OCI-LY3 (cell line): ENCODE measurements around the gene SULT1A3.

Experiments
- EZH2phosphoT487 ChIP-seq: fragments of 200-600 bp; shearing (Covaris generic); IDR thresholded peaks from 2 replicates; pipeline ENCODE4 v1.6.1; 2018; ENCODE audit warnings: antibody characterized with exemption, mixed run types, low read depth
- TF ChIP-seq, protein P1 (sequence below): fragments of 200-600, 300-600 bp; sonication (generic); IDR thresholded peaks from 2 replicates; pipeline ENCODE4 v1.5.1; 2014; ENCODE audit warnings: antibody characterized with exemption, low read length, low read depth

DNA sequence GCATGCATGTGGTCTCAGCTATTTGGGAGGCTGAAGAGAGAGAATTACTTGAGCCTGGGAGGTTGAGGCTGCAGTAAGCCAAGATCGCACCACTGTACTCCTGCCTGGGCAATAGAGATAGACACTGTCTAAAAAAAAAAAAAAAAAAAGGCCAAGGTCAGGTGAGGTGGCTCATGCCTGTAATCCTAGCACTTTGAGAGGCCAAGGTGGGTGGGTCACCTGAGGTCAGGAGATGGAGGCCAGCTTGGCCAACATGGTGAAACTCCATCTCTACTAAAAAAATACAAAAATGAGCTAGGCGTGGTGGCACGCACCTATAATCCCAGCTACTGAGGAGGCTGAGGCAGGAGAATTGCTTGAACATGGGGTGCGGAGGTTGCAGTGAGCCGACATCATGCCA, 43.9 kb upstream of the SULT1A3 start:
- TF ChIP-seq, protein P1, sequence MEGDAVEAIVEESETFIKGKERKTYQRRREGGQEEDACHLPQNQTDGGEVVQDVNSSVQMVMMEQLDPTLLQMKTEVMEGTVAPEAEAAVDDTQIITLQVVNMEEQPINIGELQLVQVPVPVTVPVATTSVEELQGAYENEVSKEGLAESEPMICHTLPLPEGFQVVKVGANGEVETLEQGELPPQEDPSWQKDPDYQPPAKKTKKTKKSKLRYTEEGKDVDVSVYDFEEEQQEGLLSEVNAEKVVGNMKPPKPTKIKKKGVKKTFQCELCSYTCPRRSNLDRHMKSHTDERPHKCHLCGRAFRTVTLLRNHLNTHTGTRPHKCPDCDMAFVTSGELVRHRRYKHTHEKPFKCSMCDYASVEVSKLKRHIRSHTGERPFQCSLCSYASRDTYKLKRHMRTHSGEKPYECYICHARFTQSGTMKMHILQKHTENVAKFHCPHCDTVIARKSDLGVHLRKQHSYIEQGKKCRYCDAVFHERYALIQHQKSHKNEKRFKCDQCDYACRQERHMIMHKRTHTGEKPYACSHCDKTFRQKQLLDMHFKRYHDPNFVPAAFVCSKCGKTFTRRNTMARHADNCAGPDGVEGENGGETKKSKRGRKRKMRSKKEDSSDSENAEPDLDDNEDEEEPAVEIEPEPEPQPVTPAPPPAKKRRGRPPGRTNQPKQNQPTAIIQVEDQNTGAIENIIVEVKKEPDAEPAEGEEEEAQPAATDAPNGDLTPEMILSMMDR, result no peak
- TF ChIP-seq EZH2phosphoT487, result no peak
